ENCODE measurements around the gene SPATS2L. TPM values are rescaled to one million over a fixed set of nuclear protein-coding genes. Genes with fewer than 3 reads are reported as not detected.

The SPATS2L gene
- total and polyA plus RNA-seq, 2 of the 13 experiments (the other 11 are each of a cell fraction or from before 2014, with no cell fraction given): 154 to 212 TPM

DNA sequence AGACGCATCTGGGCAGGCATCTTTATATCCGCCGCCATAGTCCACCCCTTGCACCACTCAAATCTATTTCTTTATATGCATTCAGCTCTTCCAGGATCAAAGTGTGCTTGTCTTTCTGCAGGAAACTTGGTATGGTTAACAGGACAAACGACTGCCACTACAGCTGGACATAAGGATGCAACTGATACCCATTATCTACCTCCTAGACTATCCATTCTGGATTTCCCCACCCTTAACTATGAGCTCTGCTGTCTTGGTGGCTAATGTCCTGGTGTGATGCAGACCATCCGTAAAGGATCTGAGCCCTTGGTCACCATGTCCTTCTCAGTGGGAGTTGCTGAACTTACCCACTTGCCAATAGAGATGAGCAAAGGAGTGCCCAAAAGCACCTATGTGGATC lies 40.1 kb upstream of the SPATS2L start (continued):
- TF ChIP-seq ZNF7 (CRISPR knock-in tag; IDR thresholded peaks at IDR 0.05) (no peak), ZNF652 (CRISPR knock-in tag; IDR thresholded peaks at IDR 0.05; ENCODE audit: borderline replicate concordance, low read depth) (no peak), ZNF629 (CRISPR knock-in tag; conservative IDR thresholded peaks at IDR 0.05) (no peak), PAWR (CRISPR knock-in tag; IDR thresholded peaks at IDR 0.05; ENCODE audit: borderline replicate concordance) (no peak), SAP130 (CRISPR knock-in tag; IDR thresholded peaks at IDR 0.05; ENCODE audit: low read depth) (no peak), ZNF3 (CRISPR knock-in tag; IDR thresholded peaks at IDR 0.05) (no peak)
- TF ChIP-seq, protein P1, sequence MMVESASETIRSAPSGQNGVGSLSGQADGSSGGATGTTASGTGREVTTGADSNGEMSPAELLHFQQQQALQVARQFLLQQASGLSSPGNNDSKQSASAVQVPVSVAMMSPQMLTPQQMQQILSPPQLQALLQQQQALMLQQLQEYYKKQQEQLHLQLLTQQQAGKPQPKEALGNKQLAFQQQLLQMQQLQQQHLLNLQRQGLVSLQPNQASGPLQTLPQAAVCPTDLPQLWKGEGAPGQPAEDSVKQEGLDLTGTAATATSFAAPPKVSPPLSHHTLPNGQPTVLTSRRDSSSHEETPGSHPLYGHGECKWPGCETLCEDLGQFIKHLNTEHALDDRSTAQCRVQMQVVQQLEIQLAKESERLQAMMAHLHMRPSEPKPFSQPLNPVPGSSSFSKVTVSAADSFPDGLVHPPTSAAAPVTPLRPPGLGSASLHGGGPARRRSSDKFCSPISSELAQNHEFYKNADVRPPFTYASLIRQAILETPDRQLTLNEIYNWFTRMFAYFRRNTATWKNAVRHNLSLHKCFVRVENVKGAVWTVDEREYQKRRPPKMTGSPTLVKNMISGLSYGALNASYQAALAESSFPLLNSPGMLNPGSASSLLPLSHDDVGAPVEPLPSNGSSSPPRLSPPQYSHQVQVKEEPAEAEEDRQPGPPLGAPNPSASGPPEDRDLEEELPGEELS (CRISPR knock-in tag; IDR thresholded peaks at IDR 0.05): no peak

DNA sequence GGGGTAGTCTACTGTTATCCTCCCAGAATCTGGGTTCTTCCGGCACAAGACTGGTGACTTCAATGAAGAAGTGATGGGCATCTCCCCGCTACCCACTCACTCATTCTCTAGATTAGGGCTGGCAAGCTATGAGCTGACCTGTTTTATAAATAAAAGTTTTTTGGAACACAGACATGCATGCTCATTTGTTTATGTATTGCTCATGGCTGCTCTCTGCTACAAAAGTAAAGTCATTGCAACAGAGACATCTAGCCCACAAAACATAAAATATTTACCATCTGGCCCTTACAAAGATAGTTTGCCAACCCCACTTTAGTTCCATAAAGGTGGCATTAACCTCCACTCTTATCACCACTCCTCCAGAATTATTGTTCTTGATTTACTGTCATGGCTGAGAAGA lies 39.1 kb upstream of the SPATS2L start:
- Histone ChIP-seq H3K9me3 (ENCODE audit: low read length) (no peaks in the 10 kb centered on the region), H3K79me2 (ENCODE audit: insufficient read depth, low read length) (no peaks in the 10 kb centered on the region), H2AFZ (ENCODE audit: low read length) (no peak overlapping the region), H3K27me3 (ENCODE audit: control insufficient read depth in 1 of 2, insufficient read depth in 2 of 2, low read length in 2 of 2) (no peaks in the 10 kb centered on the region; a peak in 2 of 5 replicates), H3K4me1 (ENCODE audit: insufficient read depth, low read length) (peaks cover 12% of the 10 kb centered on the region), H3K9ac (ENCODE audit: insufficient read depth, low read depth, low read length) (no peak overlapping the region), H3K4me2 (ENCODE audit: low read depth, low read length) (no peak overlapping the region), H3K4me3 (replicated peaks in 1 of 3; ENCODE audit: insufficient read depth in 1 of 3, low read depth in 2 of 3, low read length in 3 of 3) (no peak overlapping the region), H4K20me1 (ENCODE audit: insufficient read depth, low read length) (no peaks in the 10 kb centered on the region), H3K27ac (ENCODE audit: extremely low read length, insufficient read depth, low read length) (no peak overlapping the region), H3K36me3 (replicated peaks in 1 of 2; ENCODE audit: control insufficient read depth in 1 of 2, insufficient read depth in 2 of 2, low read length in 2 of 2) (no peaks in the 10 kb centered on the region)
- no TSS peak for BruUV-seq (replicated peaks)
- no peak for FAIRE-seq
- CTCF ChIA-PET (ENCODE audit: low intra/inter-chr PET ratio, low total read pairs): no interaction called here
- no peak for ATAC-seq
- intact Hi-C loops (cut with micrococcal nuclease; ENCODE audit: unreplicated experiment) (no loop called here), in situ Hi-C loops (cut with HindIII; ENCODE audit: extremely low pct_ligation_motif_present, low pct_unique_long_range_greater_than_20kb) (no loop called here)
- POLR2A ChIA-PET: no interaction called here
- DNase-seq (ENCODE audit: low spot score): no peak
- 74% methylated on average over 2 of the region's 2 CpGs for WGBS (ENCODE audit: low lambda C conversion rate)
- no peak for TF ChIP-seq RELA (CRISPR knock-in tag; IDR thresholded peaks at IDR 0.05)
- TF ChIP-seq, protein P2, sequence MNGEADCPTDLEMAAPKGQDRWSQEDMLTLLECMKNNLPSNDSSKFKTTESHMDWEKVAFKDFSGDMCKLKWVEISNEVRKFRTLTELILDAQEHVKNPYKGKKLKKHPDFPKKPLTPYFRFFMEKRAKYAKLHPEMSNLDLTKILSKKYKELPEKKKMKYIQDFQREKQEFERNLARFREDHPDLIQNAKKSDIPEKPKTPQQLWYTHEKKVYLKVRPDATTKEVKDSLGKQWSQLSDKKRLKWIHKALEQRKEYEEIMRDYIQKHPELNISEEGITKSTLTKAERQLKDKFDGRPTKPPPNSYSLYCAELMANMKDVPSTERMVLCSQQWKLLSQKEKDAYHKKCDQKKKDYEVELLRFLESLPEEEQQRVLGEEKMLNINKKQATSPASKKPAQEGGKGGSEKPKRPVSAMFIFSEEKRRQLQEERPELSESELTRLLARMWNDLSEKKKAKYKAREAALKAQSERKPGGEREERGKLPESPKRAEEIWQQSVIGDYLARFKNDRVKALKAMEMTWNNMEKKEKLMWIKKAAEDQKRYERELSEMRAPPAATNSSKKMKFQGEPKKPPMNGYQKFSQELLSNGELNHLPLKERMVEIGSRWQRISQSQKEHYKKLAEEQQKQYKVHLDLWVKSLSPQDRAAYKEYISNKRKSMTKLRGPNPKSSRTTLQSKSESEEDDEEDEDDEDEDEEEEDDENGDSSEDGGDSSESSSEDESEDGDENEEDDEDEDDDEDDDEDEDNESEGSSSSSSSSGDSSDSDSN (CRISPR knock-in tag; IDR thresholded peaks at IDR 0.05): no peak
- no peak for TF ChIP-seq DPF2 (CRISPR knock-in tag; IDR thresholded peaks at IDR 0.05; ENCODE audit: borderline replicate concordance, low read depth)
- TF ChIP-seq, protein P3, sequence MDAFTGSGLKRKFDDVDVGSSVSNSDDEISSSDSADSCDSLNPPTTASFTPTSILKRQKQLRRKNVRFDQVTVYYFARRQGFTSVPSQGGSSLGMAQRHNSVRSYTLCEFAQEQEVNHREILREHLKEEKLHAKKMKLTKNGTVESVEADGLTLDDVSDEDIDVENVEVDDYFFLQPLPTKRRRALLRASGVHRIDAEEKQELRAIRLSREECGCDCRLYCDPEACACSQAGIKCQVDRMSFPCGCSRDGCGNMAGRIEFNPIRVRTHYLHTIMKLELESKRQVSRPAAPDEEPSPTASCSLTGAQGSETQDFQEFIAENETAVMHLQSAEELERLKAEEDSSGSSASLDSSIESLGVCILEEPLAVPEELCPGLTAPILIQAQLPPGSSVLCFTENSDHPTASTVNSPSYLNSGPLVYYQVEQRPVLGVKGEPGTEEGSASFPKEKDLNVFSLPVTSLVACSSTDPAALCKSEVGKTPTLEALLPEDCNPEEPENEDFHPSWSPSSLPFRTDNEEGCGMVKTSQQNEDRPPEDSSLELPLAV (CRISPR knock-in tag; conservative IDR thresholded peaks at IDR 0.05; ENCODE audit: low read depth): no peak
- no peak for TF ChIP-seq BRD4 (CRISPR knock-in tag; IDR thresholded peaks at IDR 0.05)
- TF ChIP-seq, protein P4, sequence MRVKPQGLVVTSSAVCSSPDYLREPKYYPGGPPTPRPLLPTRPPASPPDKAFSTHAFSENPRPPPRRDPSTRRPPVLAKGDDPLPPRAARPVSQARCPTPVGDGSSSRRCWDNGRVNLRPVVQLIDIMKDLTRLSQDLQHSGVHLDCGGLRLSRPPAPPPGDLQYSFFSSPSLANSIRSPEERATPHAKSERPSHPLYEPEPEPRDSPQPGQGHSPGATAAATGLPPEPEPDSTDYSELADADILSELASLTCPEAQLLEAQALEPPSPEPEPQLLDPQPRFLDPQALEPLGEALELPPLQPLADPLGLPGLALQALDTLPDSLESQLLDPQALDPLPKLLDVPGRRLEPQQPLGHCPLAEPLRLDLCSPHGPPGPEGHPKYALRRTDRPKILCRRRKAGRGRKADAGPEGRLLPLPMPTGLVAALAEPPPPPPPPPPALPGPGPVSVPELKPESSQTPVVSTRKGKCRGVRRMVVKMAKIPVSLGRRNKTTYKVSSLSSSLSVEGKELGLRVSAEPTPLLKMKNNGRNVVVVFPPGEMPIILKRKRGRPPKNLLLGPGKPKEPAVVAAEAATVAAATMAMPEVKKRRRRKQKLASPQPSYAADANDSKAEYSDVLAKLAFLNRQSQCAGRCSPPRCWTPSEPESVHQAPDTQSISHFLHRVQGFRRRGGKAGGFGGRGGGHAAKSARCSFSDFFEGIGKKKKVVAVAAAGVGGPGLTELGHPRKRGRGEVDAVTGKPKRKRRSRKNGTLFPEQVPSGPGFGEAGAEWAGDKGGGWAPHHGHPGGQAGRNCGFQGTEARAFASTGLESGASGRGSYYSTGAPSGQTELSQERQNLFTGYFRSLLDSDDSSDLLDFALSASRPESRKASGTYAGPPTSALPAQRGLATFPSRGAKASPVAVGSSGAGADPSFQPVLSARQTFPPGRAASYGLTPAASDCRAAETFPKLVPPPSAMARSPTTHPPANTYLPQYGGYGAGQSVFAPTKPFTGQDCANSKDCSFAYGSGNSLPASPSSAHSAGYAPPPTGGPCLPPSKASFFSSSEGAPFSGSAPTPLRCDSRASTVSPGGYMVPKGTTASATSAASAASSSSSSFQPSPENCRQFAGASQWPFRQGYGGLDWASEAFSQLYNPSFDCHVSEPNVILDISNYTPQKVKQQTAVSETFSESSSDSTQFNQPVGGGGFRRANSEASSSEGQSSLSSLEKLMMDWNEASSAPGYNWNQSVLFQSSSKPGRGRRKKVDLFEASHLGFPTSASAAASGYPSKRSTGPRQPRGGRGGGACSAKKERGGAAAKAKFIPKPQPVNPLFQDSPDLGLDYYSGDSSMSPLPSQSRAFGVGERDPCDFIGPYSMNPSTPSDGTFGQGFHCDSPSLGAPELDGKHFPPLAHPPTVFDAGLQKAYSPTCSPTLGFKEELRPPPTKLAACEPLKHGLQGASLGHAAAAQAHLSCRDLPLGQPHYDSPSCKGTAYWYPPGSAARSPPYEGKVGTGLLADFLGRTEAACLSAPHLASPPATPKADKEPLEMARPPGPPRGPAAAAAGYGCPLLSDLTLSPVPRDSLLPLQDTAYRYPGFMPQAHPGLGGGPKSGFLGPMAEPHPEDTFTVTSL (CRISPR knock-in tag; IDR thresholded peaks at IDR 0.05; ENCODE audit: borderline replicate concordance): no peak
